NCI-H1417 (cell line): ENCODE measurements around the gene ARHGEF2.

ENCODE experiments used
- DNase-seq, 3 experiments: peaks; one replicate each; lab custom pipeline; 2025; lab: John Stamatoyannopoulos, UW

The ARHGEF2 gene

DNA sequence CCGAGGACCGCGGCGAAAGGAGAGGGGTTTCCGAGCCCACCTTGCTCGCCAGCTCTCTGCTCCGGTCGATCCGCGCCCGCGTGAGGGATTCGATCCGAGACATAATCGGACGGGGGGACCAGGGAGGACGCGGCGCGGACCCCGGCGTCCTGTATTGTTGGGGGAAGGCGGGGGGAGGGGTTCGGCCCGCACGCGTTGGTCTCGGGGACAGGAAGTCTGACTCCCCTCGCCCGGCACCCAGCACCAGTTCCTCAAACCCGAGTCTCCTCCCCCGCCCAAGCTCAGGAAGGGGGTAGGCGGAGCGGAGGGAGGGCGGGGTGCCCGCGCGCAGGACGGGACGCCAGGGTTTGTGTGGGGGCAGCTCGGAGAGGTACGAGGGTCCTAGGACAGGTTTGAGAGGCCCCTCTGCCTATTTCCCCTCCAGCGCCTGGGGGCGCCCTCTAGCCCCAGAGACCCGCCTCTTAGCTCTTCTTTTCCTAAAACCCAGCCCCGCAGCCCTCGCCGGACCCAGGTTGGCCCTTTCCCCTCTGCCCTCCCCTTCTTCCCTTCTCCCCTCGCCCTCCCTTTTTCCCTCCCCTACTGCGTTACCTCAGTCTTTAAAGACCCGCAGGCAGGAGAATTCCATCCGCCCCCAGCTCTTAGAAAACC is at the start of gene ARHGEF2:
Gene ARHGEF2 (minus strand): TSS at position 223 of the 648 bp plus-strand sequence. CDS start 120 bp downstream, at position 103.
- DNase-seq, result peak; percentile 29 to 72 (median 68)

DNA sequence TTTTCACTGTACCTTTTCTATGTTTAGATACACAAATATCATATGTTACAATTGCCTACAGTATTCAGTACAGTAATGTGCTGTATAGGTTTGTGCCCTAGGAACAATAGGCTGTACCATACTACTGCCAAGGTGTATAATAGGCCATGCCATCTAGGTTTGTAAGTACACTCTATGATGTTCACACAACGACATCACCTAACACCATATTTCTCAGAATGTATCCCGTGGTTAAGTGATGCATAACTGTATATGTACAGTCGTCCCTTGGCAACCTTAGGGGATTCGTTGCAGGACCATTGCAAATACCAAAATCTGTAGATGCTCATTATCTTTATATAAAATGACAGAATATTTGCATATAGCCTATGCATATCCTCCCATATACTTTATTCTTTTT is 48.2 kb upstream of the ARHGEF2 start:
- no peak for DNase-seq

DNA sequence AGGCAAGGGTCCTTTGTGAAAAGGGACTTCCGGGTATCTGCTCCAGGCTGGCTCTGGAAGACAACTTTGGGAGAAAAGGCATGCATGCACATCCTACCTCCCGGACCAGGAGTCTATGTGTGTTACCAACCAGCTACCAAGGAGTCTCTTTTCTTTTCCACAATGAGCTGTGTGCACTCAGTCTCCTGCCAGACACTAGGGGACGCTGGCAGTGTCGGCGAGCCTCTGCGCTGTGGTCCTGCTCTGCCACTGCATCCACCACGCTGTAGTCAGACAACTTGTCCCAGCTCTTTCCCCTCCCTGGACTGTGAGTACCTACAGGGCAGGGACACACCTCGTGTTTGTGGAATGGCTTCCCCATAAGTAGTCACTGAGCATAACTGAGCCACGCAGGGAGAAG is 47.5 kb upstream of the ARHGEF2 start:
- no peak for DNase-seq

DNA sequence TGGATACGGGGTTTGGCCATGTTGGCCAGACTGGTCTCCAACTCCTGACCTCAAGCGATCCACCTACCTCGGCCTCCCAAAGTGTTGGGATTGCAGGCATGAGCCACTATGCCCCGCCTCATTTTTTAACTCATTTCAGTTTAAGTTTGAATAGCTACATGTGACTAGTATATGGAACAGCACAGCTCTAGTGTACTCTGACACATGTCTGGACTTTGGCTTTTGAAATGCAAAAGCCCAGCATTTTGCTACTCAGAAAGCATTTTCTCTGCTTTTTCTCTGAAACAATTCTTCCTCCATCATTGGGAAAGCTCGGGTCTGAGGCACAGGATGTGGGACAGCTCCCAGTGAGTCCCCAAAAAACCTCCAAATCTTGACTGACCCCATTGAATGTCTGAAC is 46.5 kb upstream of the ARHGEF2 start:
- no peak for DNase-seq

DNA sequence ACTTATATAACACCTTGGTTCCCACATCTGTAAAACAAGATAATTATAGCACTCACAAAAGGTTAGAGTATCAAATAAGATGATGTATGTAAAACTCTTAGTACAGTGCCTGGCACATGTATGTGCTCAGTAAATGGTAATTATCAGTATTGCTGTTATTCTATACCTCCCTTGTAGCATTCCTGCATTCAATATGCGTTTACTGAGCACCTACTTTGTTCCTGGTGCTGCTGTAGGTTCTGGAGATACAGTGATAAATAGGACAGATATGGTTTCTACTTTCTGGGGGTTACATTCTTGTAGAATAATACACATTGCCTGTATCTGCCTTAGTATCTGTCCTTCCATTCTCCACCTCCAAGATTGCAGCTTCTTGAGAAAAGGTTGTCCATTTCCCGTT is 43.6 kb upstream of the ARHGEF2 start:
- no peak for DNase-seq

DNA sequence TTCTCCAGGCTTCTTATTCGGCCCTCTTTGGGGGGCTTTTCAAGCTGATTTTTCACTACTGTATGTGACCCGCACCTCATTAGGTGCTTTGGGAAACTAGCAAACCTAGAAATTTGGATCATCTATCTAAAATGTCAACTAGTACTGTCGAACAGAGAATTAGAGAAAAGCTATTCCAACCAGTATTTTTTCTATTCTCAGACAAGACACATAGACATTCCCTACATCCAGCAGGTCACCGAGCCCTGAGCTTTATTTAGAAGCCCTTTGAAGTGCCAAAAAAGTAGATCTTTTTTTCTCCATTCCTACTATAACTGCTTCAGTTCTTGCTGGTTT is 42.7 kb upstream of the ARHGEF2 start:
- DNase-seq, result no peak

GRCh38 chr1:156020293-156021092 is 42.1 kb upstream of the ARHGEF2 start, which contains the start of gene SSR2:
Gene SSR2 (minus strand): TSS chr1:156020951. CDS start chr1:156020167, 784 bp downstream.
- peak; percentile 85 to 97 (median 96) for DNase-seq

- no peak for DNase-seq
Measured at GRCh38 chr1:156019946-156020292, 41.6 kb upstream of the ARHGEF2 start.

DNA sequence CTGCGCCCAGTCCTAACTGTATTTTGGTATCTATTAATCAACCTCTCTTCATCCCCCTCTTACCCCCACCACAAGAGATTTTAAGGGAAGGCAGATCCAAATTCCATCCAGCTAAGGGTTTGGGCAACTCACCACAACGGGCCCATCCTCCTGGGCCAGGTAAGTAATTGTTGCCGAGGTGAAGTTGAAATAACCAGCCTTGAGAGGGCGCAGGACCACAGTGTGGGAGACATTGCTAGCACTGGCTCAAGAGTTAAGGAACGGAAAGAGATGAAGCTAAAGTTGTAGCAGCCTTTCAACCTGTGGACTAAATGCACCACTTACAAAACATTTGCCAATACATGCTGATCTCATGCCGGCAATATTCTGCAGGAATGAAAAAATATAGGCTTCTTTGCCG is 36.5 kb upstream of the ARHGEF2 start:
- DNase-seq, result no peak

DNA sequence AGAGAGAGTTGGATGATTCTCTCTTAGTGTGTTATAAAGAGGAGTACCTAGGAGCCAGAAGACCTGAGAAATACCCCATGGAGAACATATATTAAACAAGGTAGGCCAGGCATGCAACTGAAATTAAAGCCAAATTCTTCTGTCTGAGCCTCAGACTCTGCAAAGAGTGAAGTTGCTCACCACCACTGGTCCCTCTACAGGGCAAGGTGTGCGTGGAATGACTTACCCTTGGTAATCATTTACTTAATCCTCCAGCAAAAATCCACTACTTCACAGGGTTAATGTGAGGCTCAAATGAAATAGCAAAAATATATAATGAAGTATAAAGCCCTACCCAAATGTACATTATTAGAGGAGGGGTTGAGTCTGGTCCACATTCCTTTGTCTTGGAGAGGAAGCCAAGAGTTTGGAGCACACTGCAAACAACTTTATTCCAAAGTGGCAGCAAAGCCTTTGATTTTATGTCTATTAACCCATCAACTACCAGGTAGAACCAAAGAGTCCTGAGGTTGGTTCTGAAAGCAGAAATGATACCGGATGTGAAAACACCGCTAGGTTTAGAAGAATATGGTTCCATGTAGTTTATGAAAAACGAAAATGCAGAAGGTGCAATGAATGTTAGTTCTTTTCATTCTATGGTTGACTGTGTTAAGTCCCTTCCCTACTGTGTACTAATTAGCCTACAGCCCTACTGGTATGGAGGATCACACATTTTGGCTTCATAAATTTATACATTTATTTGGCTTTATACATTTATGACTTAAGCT is 33.9 kb upstream of the ARHGEF2 start:
- no peak for DNase-seq

GRCh38 chr1:156009404-156009803 is 31.1 kb upstream of the ARHGEF2 start:
- DNase-seq, result no peak

GRCh38 chr1:156006666-156007376 is 28.5 kb upstream of the ARHGEF2 start:
- DNase-seq, result no peak

DNA sequence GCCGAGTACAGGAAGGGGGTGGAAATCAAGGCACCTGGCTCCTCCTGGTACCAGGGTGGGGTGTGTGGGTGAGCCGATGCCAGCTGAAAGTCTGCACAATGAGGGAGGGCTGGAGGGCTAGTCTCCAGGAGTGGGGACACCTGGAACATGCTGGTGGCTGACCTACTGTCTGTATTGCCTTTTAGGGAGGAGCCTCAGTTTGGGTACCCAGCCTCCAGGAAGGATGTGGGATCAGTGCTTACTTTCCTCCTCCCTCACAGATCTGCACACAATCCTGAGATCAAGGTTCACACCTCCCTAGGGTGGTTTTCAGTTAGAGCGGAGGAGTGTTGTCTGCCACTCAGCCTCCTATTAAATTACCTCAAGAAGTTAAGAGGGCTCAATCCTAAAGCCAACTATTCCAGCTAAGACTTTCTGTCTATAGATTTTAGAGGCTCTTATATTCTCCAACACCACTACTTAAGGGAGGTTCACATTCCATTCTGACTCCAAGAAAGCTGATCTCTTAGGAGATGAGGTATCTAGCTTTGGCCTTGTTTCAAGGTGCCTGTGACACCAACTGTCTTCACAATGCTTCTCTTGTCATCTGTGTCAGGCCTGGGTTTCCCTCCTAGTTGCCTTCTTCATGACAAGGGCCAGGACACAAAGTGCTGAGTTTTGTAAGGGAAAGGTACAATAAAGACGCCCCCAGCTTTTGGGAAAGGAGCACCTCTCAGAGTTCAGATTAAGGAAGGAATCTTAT is 26.7 kb upstream of the ARHGEF2 start:
- no peak for DNase-seq

GRCh38 chr1:156003923-156004188 is 25.5 kb upstream of the ARHGEF2 start:
- DNase-seq, result no peak

- no peak for DNase-seq
Measured at GRCh38 chr1:156002188-156002911, 24.0 kb upstream of the ARHGEF2 start.

DNA sequence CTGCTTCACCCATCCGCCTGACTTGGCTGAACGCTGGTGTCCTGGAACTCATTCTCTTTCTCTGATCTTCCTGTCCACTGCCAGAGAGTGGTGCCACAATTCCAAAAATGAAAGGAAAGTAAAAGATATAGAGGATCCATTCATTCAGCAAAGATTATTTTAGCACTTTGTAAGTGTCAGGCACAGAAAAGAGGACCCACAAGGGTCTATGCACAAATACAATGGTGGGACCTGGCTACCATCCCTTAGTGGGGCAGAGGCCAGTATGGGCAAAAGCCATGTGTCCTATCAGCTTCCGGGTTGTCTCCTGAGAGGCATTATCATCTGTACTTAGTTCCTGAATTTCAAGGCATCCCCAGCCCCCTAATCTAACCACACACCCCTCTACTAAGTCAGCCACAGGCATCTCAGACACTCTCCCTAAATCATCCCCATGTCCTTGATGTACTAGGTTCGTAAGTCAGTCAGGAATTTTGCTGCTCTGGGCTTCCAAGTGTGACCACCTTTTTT is 23.4 kb upstream of the ARHGEF2 start:
- no peak for DNase-seq

- no peak for DNase-seq
Measured at GRCh38 chr1:156001021-156001661, 22.8 kb upstream of the ARHGEF2 start.

- DNase-seq, result no peak
Measured at GRCh38 chr1:155999964-156000363, 21.6 kb upstream of the ARHGEF2 start.

- no peak for DNase-seq
Measured at GRCh38 chr1:155996166-155996565, 17.8 kb upstream of the ARHGEF2 start.

- no peak for DNase-seq
Measured at GRCh38 chr1:155993595-155993994, 15.2 kb upstream of the ARHGEF2 start.
